ENCODE results near the gene MRRF. TPM values are rescaled to one million over a fixed set of nuclear protein-coding genes. Genes with fewer than 3 reads are reported as not detected.

Gene MRRF
- polyA plus RNA-seq, 1 donor (not counting 4 experiments of a cell fraction or from before 2014, with no cell fraction given) = 82.6 TPM

DNA sequence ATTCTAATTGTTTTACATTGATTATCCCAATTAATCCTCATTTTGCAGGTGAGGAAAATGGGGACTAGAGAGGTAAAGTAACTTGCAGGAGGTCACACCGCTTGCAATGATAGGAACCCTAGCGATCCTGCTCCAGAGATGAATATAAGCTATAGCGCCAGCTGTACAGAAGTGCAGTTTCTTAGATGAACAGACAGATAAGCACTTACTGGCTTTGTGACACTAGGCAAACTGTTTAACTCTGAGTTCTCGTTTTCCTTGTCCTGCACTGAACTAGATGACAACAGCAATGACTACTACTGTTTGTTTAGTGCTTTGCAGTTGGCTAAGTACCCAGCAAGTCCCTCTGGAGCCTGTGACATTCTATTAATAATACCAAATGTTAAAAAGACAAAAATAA, 47.0 kb upstream of the MRRF start:
- peaks cover 11% of the 10 kb centered on the region for H3K4me1 ChIP-seq (ENCODE audit: control insufficient read depth, extremely low read depth, insufficient read depth, low read length)
- no peaks in the 10 kb centered on the region for H3K9me3 ChIP-seq (ENCODE audit: control insufficient read depth, low read depth, low read length)
- no peak for DNase-seq (ENCODE audit: low read depth, low spot score)
- H3K4me3 ChIP-seq (ENCODE audit: control insufficient read depth in 2 of 3, extremely low read depth in 1 of 3, insufficient read depth in 2 of 3, low read depth in 1 of 3, low read length in 3 of 3) = no peak overlapping the region
- H3K4me2 ChIP-seq (ENCODE audit: control insufficient read depth, extremely low read depth, insufficient read depth, low read depth, low read length) = no peak overlapping the region
- dilution Hi-C loops (cut with MboI; ENCODE audit: extremely low pct_ligation_motif_present, low sequenced_read_pairs) = no loop called here
- H3K9me1 ChIP-seq (ENCODE audit: control insufficient read depth, extremely low read depth, insufficient read depth, low read length) = no peaks in the 10 kb centered on the region
- TF ChIP-seq EZH2 (IDR thresholded peaks at IDR 0.05; ENCODE audit: low read length) = no peak
- TF ChIP-seq, protein P1, sequence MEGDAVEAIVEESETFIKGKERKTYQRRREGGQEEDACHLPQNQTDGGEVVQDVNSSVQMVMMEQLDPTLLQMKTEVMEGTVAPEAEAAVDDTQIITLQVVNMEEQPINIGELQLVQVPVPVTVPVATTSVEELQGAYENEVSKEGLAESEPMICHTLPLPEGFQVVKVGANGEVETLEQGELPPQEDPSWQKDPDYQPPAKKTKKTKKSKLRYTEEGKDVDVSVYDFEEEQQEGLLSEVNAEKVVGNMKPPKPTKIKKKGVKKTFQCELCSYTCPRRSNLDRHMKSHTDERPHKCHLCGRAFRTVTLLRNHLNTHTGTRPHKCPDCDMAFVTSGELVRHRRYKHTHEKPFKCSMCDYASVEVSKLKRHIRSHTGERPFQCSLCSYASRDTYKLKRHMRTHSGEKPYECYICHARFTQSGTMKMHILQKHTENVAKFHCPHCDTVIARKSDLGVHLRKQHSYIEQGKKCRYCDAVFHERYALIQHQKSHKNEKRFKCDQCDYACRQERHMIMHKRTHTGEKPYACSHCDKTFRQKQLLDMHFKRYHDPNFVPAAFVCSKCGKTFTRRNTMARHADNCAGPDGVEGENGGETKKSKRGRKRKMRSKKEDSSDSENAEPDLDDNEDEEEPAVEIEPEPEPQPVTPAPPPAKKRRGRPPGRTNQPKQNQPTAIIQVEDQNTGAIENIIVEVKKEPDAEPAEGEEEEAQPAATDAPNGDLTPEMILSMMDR (optimal IDR thresholded peaks at IDR 0.05 in 1 of 3, IDR thresholded peaks at IDR 0.05 in 1 of 3, conservative IDR thresholded peaks at IDR 0.05 in 1 of 3; ENCODE audit: extremely low read depth in 1 of 3, insufficient read depth in 2 of 3, low read length in 3 of 3) = no peak
- H3K36me3 ChIP-seq (ENCODE audit: control insufficient read depth in 2 of 2, extremely low read depth in 1 of 2, insufficient read depth in 2 of 2, low read length in 2 of 2) = no peaks in the 10 kb centered on the region
- H3K9ac ChIP-seq (ENCODE audit: control insufficient read depth, extremely low read depth, insufficient read depth, low read length) = no peak overlapping the region
- no peak for FAIRE-seq
- H3K27ac ChIP-seq (ENCODE audit: control insufficient read depth, insufficient read depth, low read length) = no peak overlapping the region
- no peaks in the 10 kb centered on the region for H3K79me2 ChIP-seq (ENCODE audit: control insufficient read depth, insufficient read depth, low read length)
- H3K27me3 ChIP-seq (ENCODE audit: control insufficient read depth, extremely low read depth, insufficient read depth, low read length) = peaks cover 95% of the 10 kb centered on the region
- H2AFZ ChIP-seq (ENCODE audit: control insufficient read depth, low read length) = no peak overlapping the region
- H4K20me1 ChIP-seq (ENCODE audit: control insufficient read depth, extremely low read depth, insufficient read depth, low read length) = peaks cover 3% of the 10 kb centered on the region

DNA sequence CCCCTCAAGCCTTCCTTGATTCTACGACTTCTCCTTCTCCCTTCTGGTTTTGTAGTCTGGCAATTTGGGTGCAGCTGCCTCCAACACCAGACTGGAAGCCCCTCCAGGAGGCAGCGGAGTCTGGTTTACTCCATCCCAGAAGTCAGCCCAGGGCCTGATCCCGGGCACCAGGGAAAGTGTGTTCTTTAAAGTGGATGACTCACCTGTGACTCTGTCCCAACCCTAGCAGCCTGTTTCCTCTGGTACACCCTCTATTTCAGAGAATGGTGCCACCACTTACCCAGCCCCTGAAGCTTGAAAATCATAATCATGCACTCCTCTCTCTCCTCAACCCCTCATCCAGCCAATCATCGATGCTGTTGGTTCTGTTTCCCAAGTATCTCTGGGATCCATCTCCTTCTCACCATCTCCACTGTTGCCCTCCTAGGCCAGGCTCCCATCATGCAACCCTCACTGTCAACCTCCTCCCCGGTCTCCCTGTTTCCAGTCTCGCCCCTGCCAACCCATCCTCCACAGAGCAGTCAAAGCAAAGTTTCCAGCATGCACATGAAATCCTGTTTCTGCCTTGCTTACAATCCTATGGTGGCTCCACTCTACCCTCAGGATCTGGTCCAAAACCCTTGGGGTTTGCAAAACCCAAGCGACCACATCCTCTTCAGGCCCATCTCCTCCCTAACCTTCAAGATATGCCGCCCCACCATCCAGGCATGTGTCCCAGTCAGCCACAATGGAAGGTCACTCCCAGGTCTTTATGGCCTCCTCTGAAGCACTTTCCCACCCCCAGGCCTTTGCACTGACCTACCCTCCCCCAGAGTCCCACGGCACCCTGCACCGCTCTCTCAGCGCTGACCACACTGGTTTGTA, 46.4 kb upstream of the MRRF start:
- Histone ChIP-seq H3K9me3 (ENCODE audit: control insufficient read depth, low read depth, low read length) (no peaks in the 10 kb centered on the region), H3K9me1 (ENCODE audit: control insufficient read depth, extremely low read depth, insufficient read depth, low read length) (no peaks in the 10 kb centered on the region), H3K4me1 (ENCODE audit: control insufficient read depth, extremely low read depth, insufficient read depth, low read length) (peaks cover 11% of the 10 kb centered on the region), H3K4me3 (ENCODE audit: control insufficient read depth in 2 of 3, extremely low read depth in 1 of 3, insufficient read depth in 2 of 3, low read depth in 1 of 3, low read length in 3 of 3) (no peak overlapping the region), H3K9ac (ENCODE audit: control insufficient read depth, extremely low read depth, insufficient read depth, low read length) (no peak overlapping the region), H3K79me2 (ENCODE audit: control insufficient read depth, insufficient read depth, low read length) (no peaks in the 10 kb centered on the region), H3K27ac (ENCODE audit: control insufficient read depth, insufficient read depth, low read length) (no peak overlapping the region), H3K27me3 (ENCODE audit: control insufficient read depth, extremely low read depth, insufficient read depth, low read length) (peaks cover 95% of the 10 kb centered on the region), H2AFZ (ENCODE audit: control insufficient read depth, low read length) (no peak overlapping the region), H3K36me3 (ENCODE audit: control insufficient read depth in 2 of 2, extremely low read depth in 1 of 2, insufficient read depth in 2 of 2, low read length in 2 of 2) (no peaks in the 10 kb centered on the region), H3K4me2 (ENCODE audit: control insufficient read depth, extremely low read depth, insufficient read depth, low read depth, low read length) (no peak overlapping the region), H4K20me1 (ENCODE audit: control insufficient read depth, extremely low read depth, insufficient read depth, low read length) (peaks cover 3% of the 10 kb centered on the region)
- DNase-seq (ENCODE audit: low read depth, low spot score) (no peak), FAIRE-seq (no peak)
- TF ChIP-seq EZH2 (IDR thresholded peaks at IDR 0.05; ENCODE audit: low read length) = no peak
- TF ChIP-seq, protein P1 (optimal IDR thresholded peaks at IDR 0.05 in 1 of 3, IDR thresholded peaks at IDR 0.05 in 1 of 3, conservative IDR thresholded peaks at IDR 0.05 in 1 of 3; ENCODE audit: extremely low read depth in 1 of 3, insufficient read depth in 2 of 3, low read length in 3 of 3) = no peak
- dilution Hi-C loops (cut with MboI; ENCODE audit: extremely low pct_ligation_motif_present, low sequenced_read_pairs) = no loop called here

All from keratinocyte (primary cell).